Neutrophil (primary cell): ENCODE data around the gene RIC8A.
A peak's percentile ranks its signal among the peaks of the same experiment; 100 is the strongest.

ENCODE experiments used
- H3K27ac ChIP-seq: fragments of 200-600 bp; sonication (generic); 2 replicates; pipeline ENCODE4 v1.5.1; 2016; ENCODE audit warnings: mild to moderate bottlenecking, moderate library complexity
- H3K27me3 ChIP-seq: fragments of 200-600 bp; sonication (generic); 2 replicates; pipeline ENCODE4 v1.6.0; 2016; ENCODE audit warnings: mild to moderate bottlenecking
- H3K36me3 ChIP-seq: fragments of 200-600 bp; sonication (generic); 2 replicates; pipeline ENCODE4 v1.5.1; 2017
- H3K4me1 ChIP-seq, 2 experiments: fragments of 200-600 bp in 1 of 2; sonication (generic) in 1 of 2; 1 replicate in 1 of 2; 2 replicates in 1 of 2; pipeline versions ENCODE4 v1.5.1 to v1.6.1; 2013 to 2016; ENCODE audit warnings: low read depth in 1 of 2, low read length in 1 of 2, mild to moderate bottlenecking in 1 of 2, moderate library complexity in 1 of 2; ENCODE audit not compliant: control insufficient read depth in 1 of 2, insufficient read depth in 1 of 2
- H3K4me3 ChIP-seq, 2 experiments: fragments of 200-600 bp in 1 of 2; sonication (generic) in 1 of 2; 1 replicate in 1 of 2; 2 replicates in 1 of 2; pipeline ENCODE4 v1.5.1; 2013 to 2016; ENCODE audit warnings: low read depth in 1 of 2, low read length in 1 of 2, mild to moderate bottlenecking in 1 of 2, moderate library complexity in 1 of 2
- H3K9me3 ChIP-seq: fragments of 200-600 bp; sonication (generic); 2 replicates; pipeline ENCODE4 v1.5.1; 2016
- CTCF ChIP-seq: fragments of 200-600 bp; sonication (generic); IDR thresholded peaks from 2 replicates; pipeline ENCODE4 v1.5.1; 2016; ENCODE audit warnings: antibody characterized with exemption

Gene RIC8A

GRCh38 chr11:208181-208916, 841 bp downstream of the RIC8A start:
- peak overlapping the region; percentile 99 for H3K27ac ChIP-seq
- H3K27me3 ChIP-seq = no peaks in the 10 kb centered on the region
- H3K36me3 ChIP-seq = peaks cover 66% of the 10 kb centered on the region
- peaks cover 34 to 42% of the 10 kb centered on the region in 2 experiments for H3K4me1 ChIP-seq
- no peaks in the 10 kb centered on the region for H3K9me3 ChIP-seq
- H3K4me3 ChIP-seq = peak overlapping the region; percentile 95 to 97
- peak; percentile 22 for TF ChIP-seq CTCF

- Histone ChIP-seq H3K9me3 (no peaks in the 10 kb centered on the region), H3K27ac (peak overlapping the region; percentile 99), H3K4me3 (peak overlapping the region; percentile 95 to 97), H3K4me1 (peaks cover 34 to 42% of the 10 kb centered on the region in 2 experiments), H3K36me3 (peaks cover 65% of the 10 kb centered on the region), H3K27me3 (no peaks in the 10 kb centered on the region)
- no peak for TF ChIP-seq CTCF
These were observed 1.4 kb downstream of the RIC8A start for GRCh38 chr11:208917-209260.

GRCh38 chr11:209275-210121, 2.0 kb downstream of the RIC8A start:
- no peaks in the 10 kb centered on the region for H3K9me3 ChIP-seq
- H3K4me3 ChIP-seq = peak overlapping the region; percentile 95 to 97
- no peak for TF ChIP-seq CTCF
- peaks cover 65% of the 10 kb centered on the region for H3K36me3 ChIP-seq
- H3K4me1 ChIP-seq = peaks cover 34 to 42% of the 10 kb centered on the region in 2 experiments
- H3K27me3 ChIP-seq = no peaks in the 10 kb centered on the region
- H3K27ac ChIP-seq = peak overlapping the region; percentile 99

- Histone ChIP-seq H3K4me3 (peak overlapping the region in 1 of 2 experiments; percentile 97), H3K36me3 (peaks cover 65% of the 10 kb centered on the region), H3K27me3 (no peaks in the 10 kb centered on the region), H3K4me1 (peaks cover 33 to 40% of the 10 kb centered on the region in 2 experiments), H3K27ac (peak overlapping the region; percentile 99), H3K9me3 (no peaks in the 10 kb centered on the region)
- TF ChIP-seq CTCF = no peak
These were observed 2.8 kb downstream of the RIC8A start for GRCh38 chr11:210122-210802.

- H3K9me3 ChIP-seq = no peaks in the 10 kb centered on the region
- no peak for TF ChIP-seq CTCF
- H3K4me1 ChIP-seq = peaks cover 28 to 35% of the 10 kb centered on the region in 2 experiments
- no peak overlapping the region for H3K27ac ChIP-seq
- no peaks in the 10 kb centered on the region for H3K27me3 ChIP-seq
- peaks cover 66% of the 10 kb centered on the region for H3K36me3 ChIP-seq
- no peak overlapping the region for H3K4me3 ChIP-seq
These were observed 3.3 kb downstream of the RIC8A start for GRCh38 chr11:210803-211180.
